Uterus (tissue), 2 donors: ENCODE results near the gene POLR2B.

Experiments used
- POLR2A ChIP-seq, 2 donors: fragments of 450-650 bp; IDR thresholded peaks; one replicate each; pipeline ENCODE4 v1.6.1; 2016; ENCODE audit warnings: antibody characterized with exemption in 2 of 2, mild to moderate bottlenecking in 1 of 2, moderate library complexity in 1 of 2
- TF ChIP-seq, protein P1 (sequence below), 4 experiments: fragments of 200-600 bp in 2 of 4; fragments of 450-650 bp in 2 of 4; sonication (generic) in 2 of 4; IDR thresholded peaks; one replicate each; pipeline ENCODE4 v1.5.1; 2016 to 2019; ENCODE audit warnings: antibody characterized with exemption in 4 of 4, mild to moderate bottlenecking in 2 of 4, moderate library complexity in 1 of 4

DNA sequence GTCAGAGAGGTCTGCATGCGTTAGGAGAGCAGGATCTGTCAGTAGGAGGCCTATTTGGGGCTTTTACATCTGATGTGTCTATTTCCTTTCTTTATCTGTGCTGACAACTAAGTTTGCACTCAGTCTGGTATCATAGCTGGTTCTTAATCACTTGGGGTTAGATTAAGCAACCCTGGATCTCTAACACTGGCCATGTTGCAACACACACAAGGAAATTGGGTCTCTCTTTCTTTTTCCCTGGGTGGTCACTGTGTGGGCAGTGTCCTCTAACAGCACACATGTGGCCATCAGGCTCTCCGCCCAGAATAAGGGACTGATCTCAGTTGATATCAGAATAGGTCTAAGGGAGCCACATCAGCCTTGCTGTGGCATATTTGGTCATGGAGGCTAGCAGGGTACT is 92.6 kb downstream of the POLR2B start:
- no peak for TF ChIP-seq POLR2A (IDR thresholded peaks at IDR 0.05)
- TF ChIP-seq, protein P1, sequence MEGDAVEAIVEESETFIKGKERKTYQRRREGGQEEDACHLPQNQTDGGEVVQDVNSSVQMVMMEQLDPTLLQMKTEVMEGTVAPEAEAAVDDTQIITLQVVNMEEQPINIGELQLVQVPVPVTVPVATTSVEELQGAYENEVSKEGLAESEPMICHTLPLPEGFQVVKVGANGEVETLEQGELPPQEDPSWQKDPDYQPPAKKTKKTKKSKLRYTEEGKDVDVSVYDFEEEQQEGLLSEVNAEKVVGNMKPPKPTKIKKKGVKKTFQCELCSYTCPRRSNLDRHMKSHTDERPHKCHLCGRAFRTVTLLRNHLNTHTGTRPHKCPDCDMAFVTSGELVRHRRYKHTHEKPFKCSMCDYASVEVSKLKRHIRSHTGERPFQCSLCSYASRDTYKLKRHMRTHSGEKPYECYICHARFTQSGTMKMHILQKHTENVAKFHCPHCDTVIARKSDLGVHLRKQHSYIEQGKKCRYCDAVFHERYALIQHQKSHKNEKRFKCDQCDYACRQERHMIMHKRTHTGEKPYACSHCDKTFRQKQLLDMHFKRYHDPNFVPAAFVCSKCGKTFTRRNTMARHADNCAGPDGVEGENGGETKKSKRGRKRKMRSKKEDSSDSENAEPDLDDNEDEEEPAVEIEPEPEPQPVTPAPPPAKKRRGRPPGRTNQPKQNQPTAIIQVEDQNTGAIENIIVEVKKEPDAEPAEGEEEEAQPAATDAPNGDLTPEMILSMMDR (IDR thresholded peaks at IDR 0.05) = no peak
